Ovary (tissue), 9 donors: ENCODE results near the gene RANBP10. TPM values are rescaled to one million over a fixed set of nuclear protein-coding genes. Genes with fewer than 3 reads are reported as not detected.

Source experiments
- DNase-seq, 5 donors: peaks; one replicate each; pipeline ENCODE4 v3.0.0-alpha.2; 2019 to 2020
- H3K27ac ChIP-seq, 2 donors: fragments of 200-600 bp; one replicate each; pipeline versions ENCODE4 v1.5.1 to v1.8.0; 2019 to 2022
- H3K27me3 ChIP-seq: fragments of 200-600 bp; one replicate; pipeline ENCODE4 v1.8.0; 2022
- H3K36me3 ChIP-seq: fragments of 200-600 bp; sonication (generic); one replicate; pipeline ENCODE4 v1.5.1; 2019
- H3K4me1 ChIP-seq: one replicate; pipeline ENCODE4 v1.8.1; 2013; ENCODE audit warnings: mild to moderate bottlenecking, moderate library complexity; ENCODE audit not compliant: insufficient read depth
- H3K4me3 ChIP-seq: fragments of 200-600 bp; sonication (generic); one replicate; pipeline ENCODE4 v1.5.1; 2017
- H3K9me3 ChIP-seq, 2 donors: fragments of 200-600 bp in 1 of 2; sonication (generic) in 1 of 2; one replicate each; pipeline versions ENCODE4 v1.5.1 to v1.8.1; 2013 to 2019; ENCODE audit warnings: mild to moderate bottlenecking in 1 of 2, moderate library complexity in 1 of 2
- CTCF ChIP-seq, 3 donors: fragments of 450-650 bp in 2 of 3; fragments of 200-600 bp in 1 of 3; IDR thresholded peaks; one replicate each; pipeline versions ENCODE4 v1.5.1 to v1.8.0; 2016 to 2022; ENCODE audit warnings: antibody characterized with exemption in 3 of 3, mild to moderate bottlenecking in 1 of 3
- EP300 ChIP-seq: sonication (generic); formaldehyde crosslinking; IDR thresholded peaks from one replicate; pipeline ENCODE4 v1.6.1; 2017; ENCODE audit warnings: antibody characterized with exemption
- POLR2A ChIP-seq: fragments of 450-650 bp; IDR thresholded peaks from one replicate; pipeline ENCODE4 v1.6.1; 2017; ENCODE audit warnings: antibody characterized with exemption, mild to moderate bottlenecking, moderate library complexity
- WGBS, 3 donors: extraction: QIAGEN DNeasy Blood & Tissue Kit in 1 of 3; methylation state at CpG; one replicate each; pipeline versions ENCODE4 v1.1.5 to v1.1.7; 2013 to 2017; 5-methylcytosine and 5-hydroxymethylcytosine counted together
- intact Hi-C, 4 donors: fragments of 100-400 bp; cut with DNase I; formaldehyde crosslinking; loops; one replicate each; pipeline versions ENCODE4 v1.11.0 to v1.15.1; 2022 to 2023
- polyA plus RNA-seq, 2 donors: library from polyadenylated mRNA; stranded (reverse); fragments of 200-250 nt in 1 of 2; fragments of 350-450 nt in 1 of 2; fragmentation: Illumina TruSeq in 1 of 2; extraction: RNeasy Lipid Tissue Mini Kit (QIAGEN cat#74804) in 1 of 2; gene quantifications; one replicate each; pipeline ENCODE4 v1.2.3, GENCODE V29; 2013 to 2014
- total RNA-seq, 7 donors: library from RNA; depleted of rRNA in 2 of 7; stranded (reverse); fragments of >200 nt in 2 of 7; fragmentation: NEBNext Ultra II Directional in 3 of 7; extraction: Animal tissue kit (Norgen Biotek cat#: 25700) in 3 of 7; gene quantifications; one replicate each; pipeline versions ENCODE4 v1.1.0 to v1.2.4, GENCODE V29; 2016 to 2023
- donor health status: DM: no; HTN: no; CAD: no; lungs with moderate emphysema.
- donor health status: DM: no; HTN: no; CAD: no.
- donor health status: Bipolar disorder and iron deficiency.
- donor health status: DM: yes; HTN: yes; CAD: no.
- donor health status: DM: no; HTN: no; CAD: no.
- donor health status: DM: yes; HTN: yes; CAD: no.

Gene RANBP10
- total and polyA plus RNA-seq, 9 donors: 8.3 to 19.6 (median 16.9) TPM

DNA sequence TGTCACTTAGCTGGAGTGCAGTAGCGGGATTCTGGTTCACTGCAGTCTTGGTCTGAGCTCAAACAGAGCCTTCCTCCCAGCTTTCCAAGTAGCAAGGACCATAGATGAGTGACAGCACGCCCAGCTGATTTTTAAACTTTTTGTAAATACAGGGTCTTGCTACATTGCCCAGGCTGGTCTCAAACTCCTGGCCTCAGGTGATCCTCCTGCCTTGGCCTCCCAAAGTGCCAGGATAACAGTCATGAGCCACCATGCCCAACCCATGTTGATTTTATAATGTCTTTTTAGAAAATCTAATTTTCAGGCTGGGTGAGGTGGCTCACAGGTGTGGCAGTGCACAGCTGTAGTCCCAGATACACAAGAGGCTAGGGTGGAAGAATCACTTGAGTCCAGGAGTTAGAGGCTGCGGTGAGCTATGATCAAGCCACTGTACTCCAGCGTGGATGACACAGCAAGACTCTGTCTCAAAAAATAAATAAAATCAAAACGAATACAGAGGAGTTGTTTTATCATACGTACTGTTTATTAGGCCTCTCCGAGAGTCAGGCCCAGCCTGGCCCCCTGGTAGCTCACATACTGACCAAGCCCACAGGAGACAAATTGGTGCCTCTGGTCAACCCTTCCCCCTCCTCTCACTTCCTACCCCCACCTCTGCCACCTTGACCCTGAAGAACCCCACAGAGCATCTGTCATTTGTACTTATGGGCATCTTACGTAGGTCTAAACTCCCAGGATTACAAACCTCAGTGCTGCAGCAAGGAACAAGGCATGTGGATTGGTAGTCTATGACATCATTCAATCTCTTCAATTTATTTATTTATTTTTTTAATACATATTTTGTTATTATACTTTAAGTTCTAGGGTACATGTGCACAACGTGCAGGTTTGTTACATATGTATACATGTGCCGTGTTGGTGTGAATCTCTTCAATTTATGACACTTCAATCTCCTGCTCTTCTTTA lies 126.1 kb downstream of the RANBP10 start:
- H3K27ac ChIP-seq: no peak overlapping the region
- WGBS, 3 donors: 85 to 90% (median 90%) methylated on average over 10 of the region's 10 CpGs
- no peaks in the 10 kb centered on the region for H3K36me3 ChIP-seq
- H3K27me3 ChIP-seq: no peaks in the 10 kb centered on the region
- no peak for TF ChIP-seq EP300
- TF ChIP-seq CTCF (IDR thresholded peaks at IDR 0.05): no peak
- TF ChIP-seq POLR2A: no peak
- no peak overlapping the region for H3K4me3 ChIP-seq
- H3K4me1 ChIP-seq: no peaks in the 10 kb centered on the region
- no peaks in the 10 kb centered on the region for H3K9me3 ChIP-seq
- no peak for DNase-seq
- intact Hi-C loops: loop anchor here in 2 of 4 donors (5.0 to 10.0 kb wide), 3 partner anchors 125 to 345 kb away; partner anchors contain the start of genes CTRL (in 1 of the 2), DDX28 (in 1 of the 2), DUS2 (in 1 of the 2) and RANBP10 (in 1 of the 2)

- intact Hi-C loops: loop anchor here in 2 of 4 donors (5.0 to 10.0 kb wide), 3 partner anchors 126 to 346 kb away; partner anchors contain the start of genes CTRL (in 1 of the 2), DDX28 (in 1 of the 2), DUS2 (in 1 of the 2) and RANBP10 (in 1 of the 2)
- Histone ChIP-seq H3K9me3 (no peaks in the 10 kb centered on the region), H3K27me3 (no peaks in the 10 kb centered on the region), H3K27ac (no peak overlapping the region), H3K4me3 (no peak overlapping the region), H3K36me3 (no peaks in the 10 kb centered on the region), H3K4me1 (peaks cover 4% of the 10 kb centered on the region)
- DNase-seq: no peak
- 89 to 94% (median 91%) methylated on average over 12 of the region's 12 CpGs for WGBS, 3 donors
- no peak for TF ChIP-seq EP300
- TF ChIP-seq POLR2A: no peak
- TF ChIP-seq CTCF (IDR thresholded peaks at IDR 0.05): no peak
Observed at GRCh38 chr16:67678354-67679023, 127.9 kb downstream of the RANBP10 start.

- 82 to 100% (median 95%) methylated on average over 1 of the region's 1 CpG for WGBS, 3 donors
- no peak for DNase-seq
- no peak overlapping the region for H3K27ac ChIP-seq
Observed at GRCh38 chr16:67677712-67678111, 128.6 kb downstream of the RANBP10 start.

More at GRCh38 chr16:67677712-67678111, 128.6 kb downstream of the RANBP10 start:
- TF ChIP-seq CTCF (IDR thresholded peaks at IDR 0.05): no peak
- intact Hi-C loops: loop anchor here in 2 of 4 donors (5.0 to 10.0 kb wide), 3 partner anchors 127 to 347 kb away; partner anchors contain the start of genes CTRL (in 1 of the 2), DDX28 (in 1 of the 2), DUS2 (in 1 of the 2) and RANBP10 (in 1 of the 2)
- Histone ChIP-seq H3K9me3 (no peaks in the 10 kb centered on the region), H3K36me3 (no peaks in the 10 kb centered on the region), H3K27me3 (no peaks in the 10 kb centered on the region), H3K4me1 (peaks cover 12% of the 10 kb centered on the region), H3K4me3 (no peak overlapping the region)
